Measurements from ENCODE around the gene SEMA5A. TPM values are rescaled to one million over a fixed set of nuclear protein-coding genes. Genes with fewer than 3 reads are reported as not detected.

The SEMA5A gene
- polyA plus RNA-seq, 1 donor (not counting 4 experiments of a cell fraction or from before 2014, with no cell fraction given): 0.16 TPM

- no peaks in the 10 kb centered on the region for H3K4me1 ChIP-seq (ENCODE audit: control insufficient read depth, extremely low read depth, insufficient read depth, low read length)
- no peak overlapping the region for H3K4me2 ChIP-seq (ENCODE audit: control insufficient read depth, extremely low read depth, insufficient read depth, low read depth, low read length)
- no peak for TF ChIP-seq EZH2 (IDR thresholded peaks at IDR 0.05; ENCODE audit: low read length)
- TF ChIP-seq CTCF (optimal IDR thresholded peaks at IDR 0.05 in 1 of 3, IDR thresholded peaks at IDR 0.05 in 1 of 3, conservative IDR thresholded peaks at IDR 0.05 in 1 of 3; ENCODE audit: extremely low read depth in 1 of 3, insufficient read depth in 2 of 3, low read length in 3 of 3): no peak
- H3K27ac ChIP-seq (ENCODE audit: control insufficient read depth, insufficient read depth, low read length): no peak overlapping the region
- no peaks in the 10 kb centered on the region for H4K20me1 ChIP-seq (ENCODE audit: control insufficient read depth, extremely low read depth, insufficient read depth, low read length)
- H3K4me3 ChIP-seq (ENCODE audit: control insufficient read depth in 2 of 3, extremely low read depth in 1 of 3, insufficient read depth in 2 of 3, low read depth in 1 of 3, low read length in 3 of 3): no peak overlapping the region
- FAIRE-seq (no peak), DNase-seq (ENCODE audit: low read depth, low spot score) (no peak)
- no peaks in the 10 kb centered on the region for H3K79me2 ChIP-seq (ENCODE audit: control insufficient read depth, insufficient read depth, low read length)
- no peaks in the 10 kb centered on the region for H3K9me1 ChIP-seq (ENCODE audit: control insufficient read depth, extremely low read depth, insufficient read depth, low read length)
- H3K27me3 ChIP-seq (ENCODE audit: control insufficient read depth, extremely low read depth, insufficient read depth, low read length): no peaks in the 10 kb centered on the region
- no peak overlapping the region for H2AFZ ChIP-seq (ENCODE audit: control insufficient read depth, low read length)
- no peak overlapping the region for H3K9ac ChIP-seq (ENCODE audit: control insufficient read depth, extremely low read depth, insufficient read depth, low read length)
- dilution Hi-C loops (cut with MboI; ENCODE audit: extremely low pct_ligation_motif_present, low sequenced_read_pairs): no loop called here
- H3K36me3 ChIP-seq (ENCODE audit: control insufficient read depth in 2 of 2, extremely low read depth in 1 of 2, insufficient read depth in 2 of 2, low read length in 2 of 2): no peaks in the 10 kb centered on the region
- H3K9me3 ChIP-seq (ENCODE audit: control insufficient read depth, low read depth, low read length): no peaks in the 10 kb centered on the region
Observed at GRCh38 chr5:9415091-9415490, 130.8 kb downstream of the SEMA5A start.

GRCh38 chr5:9411142-9411541 is 134.7 kb downstream of the SEMA5A start:
- Histone ChIP-seq H3K4me2 (ENCODE audit: control insufficient read depth, extremely low read depth, insufficient read depth, low read depth, low read length) (no peak overlapping the region), H3K9me3 (ENCODE audit: control insufficient read depth, low read depth, low read length) (no peaks in the 10 kb centered on the region), H3K4me3 (ENCODE audit: control insufficient read depth in 2 of 3, extremely low read depth in 1 of 3, insufficient read depth in 2 of 3, low read depth in 1 of 3, low read length in 3 of 3) (no peak overlapping the region), H3K4me1 (ENCODE audit: control insufficient read depth, extremely low read depth, insufficient read depth, low read length) (no peaks in the 10 kb centered on the region), H3K9me1 (ENCODE audit: control insufficient read depth, extremely low read depth, insufficient read depth, low read length) (no peaks in the 10 kb centered on the region), H2AFZ (ENCODE audit: control insufficient read depth, low read length) (no peak overlapping the region), H4K20me1 (ENCODE audit: control insufficient read depth, extremely low read depth, insufficient read depth, low read length) (no peaks in the 10 kb centered on the region), H3K27me3 (ENCODE audit: control insufficient read depth, extremely low read depth, insufficient read depth, low read length) (no peaks in the 10 kb centered on the region), H3K27ac (ENCODE audit: control insufficient read depth, insufficient read depth, low read length) (no peak overlapping the region), H3K79me2 (ENCODE audit: control insufficient read depth, insufficient read depth, low read length) (no peaks in the 10 kb centered on the region), H3K36me3 (ENCODE audit: control insufficient read depth in 2 of 2, extremely low read depth in 1 of 2, insufficient read depth in 2 of 2, low read length in 2 of 2) (no peaks in the 10 kb centered on the region), H3K9ac (ENCODE audit: control insufficient read depth, extremely low read depth, insufficient read depth, low read length) (no peak overlapping the region)
- no peak for TF ChIP-seq CTCF (optimal IDR thresholded peaks at IDR 0.05 in 1 of 3, IDR thresholded peaks at IDR 0.05 in 1 of 3, conservative IDR thresholded peaks at IDR 0.05 in 1 of 3; ENCODE audit: extremely low read depth in 1 of 3, insufficient read depth in 2 of 3, low read length in 3 of 3)
- no peak for TF ChIP-seq EZH2 (IDR thresholded peaks at IDR 0.05; ENCODE audit: low read length)
- dilution Hi-C loops (cut with MboI; ENCODE audit: extremely low pct_ligation_motif_present, low sequenced_read_pairs): no loop called here
- FAIRE-seq (no peak), DNase-seq (ENCODE audit: low read depth, low spot score) (no peak)

Measured in keratinocyte (primary cell).